K562 (cell line): ENCODE results near the gene TTC27. TPM values are rescaled to one million over a fixed set of nuclear protein-coding genes. Genes with fewer than 3 reads are reported as not detected.
A peak's percentile ranks its signal among the peaks of the same experiment; 100 is the strongest.

Experiments used
- CBX8 ChIP-seq: fragments of 200-600 bp; sonication (generic); IDR thresholded peaks from 2 replicates; pipeline ENCODE4 v1.6.1; 2012; ENCODE audit warnings: borderline replicate concordance, mixed run types, low read depth, mild to moderate bottlenecking, moderate library complexity, mixed read lengths, low read length, control low read depth, inconsistent platforms; ENCODE audit not compliant: poor library complexity, severe bottlenecking; ENCODE audit errors: extremely low read depth
- E2F5 ChIP-seq: sonication (generic); formaldehyde crosslinking; IDR thresholded peaks from 2 replicates; pipeline ENCODE4 v1.8.0; 2022; ENCODE audit warnings: mild to moderate bottlenecking, missing genetic modification reagents
- ESRRA ChIP-seq: fragments of 450-650 bp; IDR thresholded peaks from 2 replicates; pipeline ENCODE4 v1.6.1; 2014; ENCODE audit warnings: low read depth, mild to moderate bottlenecking, moderate library complexity, borderline replicate concordance
- FOSL1 ChIP-seq: fragments of 200-800 bp; sonication (Bioruptor generic); conservative IDR thresholded peaks from 2 replicates; pipeline ENCODE4 v1.6.1; 2016; ENCODE audit warnings: missing genetic modification characterization, missing compliant biosample characterization
- FOXA1 ChIP-seq: fragments of 450-650 bp; IDR thresholded peaks from 2 replicates; pipeline ENCODE4 v1.6.1; 2016; ENCODE audit warnings: mild to moderate bottlenecking, borderline replicate concordance
- HMBOX1 ChIP-seq: sonication (generic); IDR thresholded peaks from 2 replicates; pipeline ENCODE4 v1.6.1; 2016
- MNT ChIP-seq, 2 experiments: fragments of 450-650 bp; conservative IDR thresholded peaks; 2 replicates each; pipeline ENCODE4 v1.6.1; 2017; ENCODE audit warnings: mild to moderate bottlenecking in 2 of 2, moderate library complexity in 2 of 2
- MTA1 ChIP-seq: fragments of 450-650 bp; IDR thresholded peaks from 2 replicates; pipeline ENCODE4 v1.6.1; 2017; ENCODE audit warnings: borderline replicate concordance
- NCOA1 ChIP-seq: fragments of 450-650 bp; IDR thresholded peaks from 2 replicates; pipeline ENCODE4 v1.6.1; 2016; ENCODE audit warnings: low read depth
- NCOA2 ChIP-seq, 2 experiments: fragments of 450-650 bp; IDR thresholded peaks; 2 replicates each; pipeline ENCODE4 v1.6.1; 2018; ENCODE audit warnings: mild to moderate bottlenecking in 2 of 2, moderate library complexity in 1 of 2; ENCODE audit not compliant: partially characterized antibody in 2 of 2
- NELFE ChIP-seq: IDR thresholded peaks from 2 replicates; pipeline ENCODE4 v1.6.1; 2011; ENCODE audit warnings: mild to moderate bottlenecking; ENCODE audit not compliant: insufficient read depth, insufficient read length
- NUFIP1 ChIP-seq: fragments of 450-650 bp; IDR thresholded peaks from 2 replicates; pipeline ENCODE4 v1.6.1; 2018; ENCODE audit not compliant: partially characterized antibody
- RBM14 ChIP-seq: fragments of 200-400 bp; formaldehyde crosslinking; IDR thresholded peaks from 2 replicates; pipeline ENCODE4 v1.6.1; 2018; ENCODE audit warnings: low read depth, mild to moderate bottlenecking, low read length, moderate library complexity, borderline replicate concordance; ENCODE audit not compliant: insufficient read depth
- SAFB ChIP-seq: fragments of 200-400 bp; formaldehyde crosslinking; IDR thresholded peaks from 2 replicates; pipeline ENCODE4 v1.6.1; 2017; ENCODE audit warnings: low read depth, low read length, borderline replicate concordance
- SMAD1 ChIP-seq: fragments of 150-350 bp; IDR thresholded peaks from 2 replicates; pipeline ENCODE4 v1.6.1; 2014; ENCODE audit warnings: low read length, low read depth; ENCODE audit not compliant: partially characterized antibody
- SMARCA4 ChIP-seq: fragments of 450-650 bp; IDR thresholded peaks from 2 replicates; pipeline ENCODE4 v1.6.1; 2016
- SMARCC2 ChIP-seq: fragments of 450-650 bp; IDR thresholded peaks from 2 replicates; pipeline ENCODE4 v1.6.1; 2017; ENCODE audit warnings: antibody characterized with exemption, moderate library complexity, mild to moderate bottlenecking, low read depth
- TOE1 ChIP-seq, 2 experiments: fragments of 450-650 bp in 1 of 2; sonication (generic) in 1 of 2; formaldehyde crosslinking in 1 of 2; IDR thresholded peaks; 2 replicates each; pipeline versions ENCODE4 v1.7.1 to v1.8.0; 2016 to 2022; ENCODE audit warnings: borderline replicate concordance in 2 of 2, mild to moderate bottlenecking in 2 of 2, antibody characterized with exemption in 1 of 2, inconsistent platforms in 1 of 2, low read depth in 1 of 2, missing genetic modification reagents in 1 of 2, moderate library complexity in 1 of 2
- TRIM24 ChIP-seq, 2 experiments: fragments of 450-650 bp; IDR thresholded peaks; 2 replicates each; pipeline ENCODE4 v1.6.1; 2016
- ZBTB12 ChIP-seq: fragments of 250-450 bp; sonication (Bioruptor Pico); IDR thresholded peaks from 2 replicates; pipeline ENCODE4 v1.4.0; 2020
- ZC3H11A ChIP-seq: IDR thresholded peaks from 2 replicates; pipeline ENCODE4 v1.6.1; 2012; ENCODE audit warnings: low read depth, low read length, improper control_type of control experiment
- ZFP1 ChIP-seq: fragments of 450-650 bp; formaldehyde crosslinking; IDR thresholded peaks from 2 replicates; pipeline ENCODE4 v1.4.0; 2020; ENCODE audit warnings: mild to moderate bottlenecking, mixed read lengths
- ZNF384 ChIP-seq: IDR thresholded peaks from 2 replicates; pipeline ENCODE4 v1.6.1; 2012; ENCODE audit warnings: low read depth, low read length, improper control_type of control experiment
- ZNF445 ChIP-seq: fragments of 250-450 bp; sonication (Bioruptor Pico); IDR thresholded peaks from 2 replicates; pipeline ENCODE4 v1.4.0; 2020; ENCODE audit warnings: low read depth, mild to moderate bottlenecking, moderate library complexity
- polyA plus RNA-seq, 8 experiments: library from polyadenylated mRNA; depleted of rRNA in 4 of 8; stranded (reverse) in 5 of 8; unstranded in 3 of 8; fragments of >200 nt; fragmentation: Nextera tagmentation in 2 of 8; fragmentation: Illumina TruSeq in 1 of 8; extraction: Ambion mirVana in 2 of 8; extraction: Trizol in 1 of 8; gene quantifications; 2 replicates each; pipeline versions ENCODE4 v1.2.1 to v1.2.3, GENCODE V29; 2011 to 2014; ENCODE audit warnings: inconsistent platforms in 1 of 8, missing spikeins in 1 of 8
- total RNA-seq, 7 experiments: library from RNA; depleted of rRNA in 6 of 7; stranded (reverse); fragments of >200 nt in 6 of 7; fragmentation: Illumina TruSeq in 2 of 7; extraction: Trizol in 2 of 7; gene quantifications; 2 replicates each; pipeline versions ENCODE4 v1.2.1 to v1.2.3, GENCODE V29; 2011 to 2021; ENCODE audit warnings: low replicate concordance in 1 of 7

TTC27 gene
- total and polyA plus RNA-seq, 9 of the 15 experiments (the other 6 are each of a cell fraction or from before 2014, with no cell fraction given), result 44.3 to 93.4 (median 57.3) TPM

- TF ChIP-seq FOSL1 (tag) (peak; percentile 53; the same call in 1 of the 2 replicates), MTA1 (peak; percentile 77; the same call in 1 of the 2 replicates), NCOA1 (peak; percentile 76; the same call in 1 of the 2 replicates), ZC3H11A (no peak), TRIM24 (IDR thresholded peaks at IDR 0.05) (peak; percentile 94 to 95), SMARCA4 (peak; percentile 97), E2F5 (CRISPR knock-in tag) (no peak), ZBTB12 (CRISPR knock-in tag) (no peak), MNT (conservative IDR thresholded peaks at IDR 0.05) (peak in 1 of 2 experiments; percentile 64; a peak in 1 of 4 replicates), HMBOX1 (no peak), SAFB (no peak), ESRRA (no peak), TOE1 (IDR thresholded peaks at IDR 0.05; ENCODE audit: borderline replicate concordance) (0 out of 2 replicates have a peak, but pooled peaks have one; percentile 54), TOE1 (CRISPR knock-in tag; IDR thresholded peaks at IDR 0.05; ENCODE audit: borderline replicate concordance, low read depth) (no peak), ZFP1 (no peak), FOXA1 (peak; percentile 65), SMAD1 (no peak), ZNF384 (peak; percentile 99), SMARCC2 (peak; percentile 82), NUFIP1 (peak; percentile 25), NELFE (no peak), CBX8 (no peak), NCOA2 (IDR thresholded peaks at IDR 0.05; ENCODE audit: partially characterized antibody in 2 of 2) (peak; percentile 21 to 43), ZNF445 (CRISPR knock-in tag) (no peak), RBM14 (no peak)
Measured at GRCh38 chr2:32721376-32721775, 93.5 kb downstream of the TTC27 start (continued).
